ENCODE results near the gene RAPGEF4. TPM values are rescaled to one million over a fixed set of nuclear protein-coding genes. Genes with fewer than 3 reads are reported as not detected.

RAPGEF4 gene
- total and polyA plus RNA-seq, 8 donors: 3.6 to 23.7 (median 9.8) TPM; not detected in 1

GRCh38 chr2:172856606-172857005 lies 121.0 kb downstream of the RAPGEF4 start:
- no peak overlapping the region for H3K27ac ChIP-seq
- no peak for DNase-seq
- H3K4me3 ChIP-seq: no peak overlapping the region
- peaks cover 0 to 16% (median 4%) of the 10 kb centered on the region in 4 donors for H3K4me1 ChIP-seq
- WGBS, 5 donors: 94 to 100% (median 96%) methylated on average over 2 of the region's 2 CpGs
- H3K9me3 ChIP-seq: peaks cover 0 to 8% (median 4%) of the 10 kb centered on the region in 4 donors
- peaks cover 0 to 7% (median 0%) of the 10 kb centered on the region in 3 donors for H3K27me3 ChIP-seq
- TF ChIP-seq POLR2A (IDR thresholded peaks at IDR 0.05) (no peak), POLR2AphosphoS5 (IDR thresholded peaks at IDR 0.05) (no peak), EP300 (IDR thresholded peaks at IDR 0.05) (no peak), CTCF (IDR thresholded peaks at IDR 0.05) (no peak)
- H3K36me3 ChIP-seq: no peaks in the 10 kb centered on the region
- intact Hi-C loops (cut with DNase I; ENCODE audit: low total_unique reads): no loop called here

- no peak for TF ChIP-seq POLR2A (IDR thresholded peaks at IDR 0.05)
- no peak for TF ChIP-seq CTCF (IDR thresholded peaks at IDR 0.05)
- H3K27ac ChIP-seq: no peak overlapping the region
- peaks cover 0 to 16% (median 4%) of the 10 kb centered on the region in 4 donors for H3K4me1 ChIP-seq
- intact Hi-C loops (cut with DNase I; ENCODE audit: low total_unique reads): no loop called here
- WGBS, 5 donors: 40 to 68% (median 45%) methylated on average over 1 of the region's 1 CpG
- peaks cover 0 to 8% (median 3%) of the 10 kb centered on the region in 4 donors for H3K9me3 ChIP-seq
- peaks cover 0 to 15% (median 0%) of the 10 kb centered on the region in 3 donors for H3K27me3 ChIP-seq
- H3K36me3 ChIP-seq: no peaks in the 10 kb centered on the region
- no peak for DNase-seq
- no peak overlapping the region for H3K4me3 ChIP-seq
Observed at GRCh38 chr2:172858473-172858745, 122.8 kb downstream of the RAPGEF4 start.

GRCh38 chr2:172859581-172860335 lies 124.1 kb downstream of the RAPGEF4 start:
- H3K36me3 ChIP-seq: no peaks in the 10 kb centered on the region
- H3K27me3 ChIP-seq: peaks cover 0 to 15% (median 0%) of the 10 kb centered on the region in 3 donors
- H3K4me3 ChIP-seq: peak overlapping the region in 1 of 4 donors; percentile 4
- TF ChIP-seq POLR2A (IDR thresholded peaks at IDR 0.05): no peak
- no peak for TF ChIP-seq POLR2AphosphoS5 (IDR thresholded peaks at IDR 0.05)
- TF ChIP-seq EP300 (IDR thresholded peaks at IDR 0.05): no peak
- no peak for TF ChIP-seq CTCF (IDR thresholded peaks at IDR 0.05)
- H3K9me3 ChIP-seq: peaks cover 0 to 3% (median under 1%) of the 10 kb centered on the region in 4 donors
- peaks cover 0 to 16% (median 4%) of the 10 kb centered on the region in 4 donors for H3K4me1 ChIP-seq
- WGBS, 5 donors: 42 to 53% (median 48%) methylated on average over 9 of the region's 9 CpGs
- peak in 1 of 2 donors; percentile 32 for DNase-seq
- H3K27ac ChIP-seq: no peak overlapping the region
- intact Hi-C loops (cut with DNase I; ENCODE audit: low total_unique reads): no loop called here

GRCh38 chr2:172860336-172860707 lies 124.7 kb downstream of the RAPGEF4 start:
- TF ChIP-seq EP300 (IDR thresholded peaks at IDR 0.05) (no peak), POLR2AphosphoS5 (IDR thresholded peaks at IDR 0.05) (no peak), CTCF (IDR thresholded peaks at IDR 0.05) (no peak), POLR2A (IDR thresholded peaks at IDR 0.05) (no peak)
- H3K4me3 ChIP-seq: peak overlapping the region in 1 of 4 donors; percentile 4
- H3K9me3 ChIP-seq: no peaks in the 10 kb centered on the region
- peaks cover 0 to 16% (median 4%) of the 10 kb centered on the region in 4 donors for H3K4me1 ChIP-seq
- intact Hi-C loops (cut with DNase I; ENCODE audit: low total_unique reads): no loop called here
- H3K27ac ChIP-seq: no peak overlapping the region
- no peaks in the 10 kb centered on the region for H3K36me3 ChIP-seq
- 17 to 50% (median 35%) methylated on average over 2 of the region's 2 CpGs for WGBS, 5 donors
- DNase-seq: no peak
- H3K27me3 ChIP-seq: peaks cover 0 to 15% (median 0%) of the 10 kb centered on the region in 3 donors

Data from stomach (tissue), 9 donors.